HCT116 (cell line): Measurements from ENCODE around the gene FGF6.

Experiments
- POLR2A ChIP-seq: IDR thresholded peaks from 2 replicates; pipeline ENCODE4 v1.7.0; 2011; ENCODE audit warnings: borderline replicate concordance; ENCODE audit not compliant: insufficient read depth, insufficient read length; ENCODE audit errors: extremely low read depth
- RAD21 ChIP-seq: IDR thresholded peaks from 2 replicates; pipeline ENCODE4 v1.6.1; 2012; ENCODE audit warnings: low read depth, mild to moderate bottlenecking

- TF ChIP-seq POLR2A (no peak), RAD21 (no peak)
Measured at GRCh38 chr12:4472046-4472445, 26.4 kb upstream of the FGF6 start.
